KOPT-K1 (cell line): Measurements from ENCODE around the gene LMAN2L.

Source experiments
- H3K27ac ChIP-seq: fragments of 200-600 bp; sonication (generic); 2 replicates; pipeline ENCODE4 v1.5.1; 2016; ENCODE audit warnings: antibody characterized with exemption, mild to moderate bottlenecking, low read depth, low read length; ENCODE audit not compliant: poor library complexity, severe bottlenecking
- H3K36me3 ChIP-seq: fragments of 200-600 bp; sonication (generic); 2 replicates; pipeline ENCODE4 v1.5.1; 2017; ENCODE audit warnings: antibody characterized with exemption, mild to moderate bottlenecking, low read length, moderate library complexity; ENCODE audit not compliant: insufficient read depth
- H3K9me3 ChIP-seq: fragments of 200-600 bp; sonication (generic); 2 replicates; pipeline ENCODE4 v1.5.1; 2017; ENCODE audit warnings: antibody characterized with exemption, low read length, mild to moderate bottlenecking; ENCODE audit not compliant: insufficient read depth, poor library complexity, severe bottlenecking

Gene LMAN2L

GRCh38 chr2:96700086-96700485, 39.8 kb downstream of the LMAN2L start:
- Histone ChIP-seq H3K27ac (no peak overlapping the region), H3K36me3 (peaks cover 16% of the 10 kb centered on the region), H3K9me3 (no peaks in the 10 kb centered on the region)

GRCh38 chr2:96699621-96700020, 40.2 kb downstream of the LMAN2L start:
- H3K36me3 ChIP-seq, result peaks cover 12% of the 10 kb centered on the region; the same call in 1 of the 2 replicates
- H3K27ac ChIP-seq, result no peak overlapping the region
- no peaks in the 10 kb centered on the region for H3K9me3 ChIP-seq

- Histone ChIP-seq H3K27ac (no peak overlapping the region), H3K36me3 (peaks cover 9% of the 10 kb centered on the region; the same call in 1 of the 2 replicates), H3K9me3 (no peaks in the 10 kb centered on the region)
Observed at GRCh38 chr2:96699021-96699420, 40.8 kb downstream of the LMAN2L start.

- H3K36me3 ChIP-seq, result peaks cover 9% of the 10 kb centered on the region; the same call in 1 of the 2 replicates
- H3K9me3 ChIP-seq, result no peaks in the 10 kb centered on the region
- no peak overlapping the region for H3K27ac ChIP-seq
Observed at GRCh38 chr2:96698221-96698861, 41.5 kb downstream of the LMAN2L start.

- no peak overlapping the region for H3K27ac ChIP-seq
- no peaks in the 10 kb centered on the region for H3K9me3 ChIP-seq
- peaks cover 9% of the 10 kb centered on the region; the same call in 1 of the 2 replicates for H3K36me3 ChIP-seq
Observed at GRCh38 chr2:96697476-96697875, 42.4 kb downstream of the LMAN2L start.

GRCh38 chr2:96695602-96696001, 44.3 kb downstream of the LMAN2L start:
- Histone ChIP-seq H3K36me3 (no peaks in the 10 kb centered on the region), H3K9me3 (no peaks in the 10 kb centered on the region), H3K27ac (no peak overlapping the region)

- H3K27ac ChIP-seq, result no peak overlapping the region
Observed at GRCh38 chr2:96694816-96695455, 44.9 kb downstream of the LMAN2L start.

GRCh38 chr2:96694279-96694678, 45.6 kb downstream of the LMAN2L start:
- Histone ChIP-seq H3K9me3 (no peaks in the 10 kb centered on the region), H3K27ac (no peak overlapping the region), H3K36me3 (no peaks in the 10 kb centered on the region)

More at GRCh38 chr2:96694816-96695455, 44.9 kb downstream of the LMAN2L start:
- no peaks in the 10 kb centered on the region for H3K36me3 ChIP-seq
- no peaks in the 10 kb centered on the region for H3K9me3 ChIP-seq

GRCh38 chr2:96693286-96694200, 46.3 kb downstream of the LMAN2L start:
- no peaks in the 10 kb centered on the region for H3K9me3 ChIP-seq
- H3K36me3 ChIP-seq, result no peaks in the 10 kb centered on the region
- no peak overlapping the region for H3K27ac ChIP-seq

GRCh38 chr2:96692094-96692971, 47.5 kb downstream of the LMAN2L start:
- no peak overlapping the region for H3K27ac ChIP-seq
- H3K9me3 ChIP-seq, result no peaks in the 10 kb centered on the region
- no peaks in the 10 kb centered on the region for H3K36me3 ChIP-seq

- no peaks in the 10 kb centered on the region for H3K36me3 ChIP-seq
- H3K27ac ChIP-seq, result no peak overlapping the region
- no peaks in the 10 kb centered on the region for H3K9me3 ChIP-seq
Observed at GRCh38 chr2:96691022-96691612, 48.7 kb downstream of the LMAN2L start.

- H3K36me3 ChIP-seq, result no peaks in the 10 kb centered on the region
- no peaks in the 10 kb centered on the region for H3K9me3 ChIP-seq
Observed at GRCh38 chr2:96690306-96691021, 49.4 kb downstream of the LMAN2L start.

GRCh38 chr2:96689431-96689991, 50.4 kb downstream of the LMAN2L start:
- Histone ChIP-seq H3K9me3 (no peaks in the 10 kb centered on the region), H3K36me3 (no peaks in the 10 kb centered on the region), H3K27ac (no peak overlapping the region)

More at GRCh38 chr2:96690306-96691021, 49.4 kb downstream of the LMAN2L start:
- H3K27ac ChIP-seq, result no peak overlapping the region
